Transverse colon (tissue), 4 donors: Measurements from ENCODE around the gene NR4A1.

Source experiments
- EP300 ChIP-seq: sonication (generic); formaldehyde crosslinking; IDR thresholded peaks from one replicate; pipeline ENCODE4 v1.6.1; 2017; ENCODE audit warnings: antibody characterized with exemption, low read depth
- POLR2A ChIP-seq: fragments of 450-650 bp; IDR thresholded peaks from one replicate; pipeline ENCODE4 v1.6.1; 2016; ENCODE audit warnings: antibody characterized with exemption, mild to moderate bottlenecking, moderate library complexity
- POLR2AphosphoS5 ChIP-seq, 3 donors: sonication (generic); formaldehyde crosslinking; IDR thresholded peaks; one replicate each; pipeline ENCODE4 v1.6.1; 2016; ENCODE audit warnings: antibody characterized with exemption in 3 of 3
- TF ChIP-seq, protein P1 (sequence below), 5 experiments: fragments of 200-600 bp in 3 of 5; fragments of 450-650 bp in 2 of 5; sonication (generic) in 3 of 5; IDR thresholded peaks; 1 replicate in 2 of 5; 2 replicates in 3 of 5; pipeline ENCODE4 v1.5.1; 2016 to 2017; ENCODE audit warnings: antibody characterized with exemption in 5 of 5, inconsistent platforms in 3 of 5, mild to moderate bottlenecking in 2 of 5, moderate library complexity in 1 of 5

DNA sequence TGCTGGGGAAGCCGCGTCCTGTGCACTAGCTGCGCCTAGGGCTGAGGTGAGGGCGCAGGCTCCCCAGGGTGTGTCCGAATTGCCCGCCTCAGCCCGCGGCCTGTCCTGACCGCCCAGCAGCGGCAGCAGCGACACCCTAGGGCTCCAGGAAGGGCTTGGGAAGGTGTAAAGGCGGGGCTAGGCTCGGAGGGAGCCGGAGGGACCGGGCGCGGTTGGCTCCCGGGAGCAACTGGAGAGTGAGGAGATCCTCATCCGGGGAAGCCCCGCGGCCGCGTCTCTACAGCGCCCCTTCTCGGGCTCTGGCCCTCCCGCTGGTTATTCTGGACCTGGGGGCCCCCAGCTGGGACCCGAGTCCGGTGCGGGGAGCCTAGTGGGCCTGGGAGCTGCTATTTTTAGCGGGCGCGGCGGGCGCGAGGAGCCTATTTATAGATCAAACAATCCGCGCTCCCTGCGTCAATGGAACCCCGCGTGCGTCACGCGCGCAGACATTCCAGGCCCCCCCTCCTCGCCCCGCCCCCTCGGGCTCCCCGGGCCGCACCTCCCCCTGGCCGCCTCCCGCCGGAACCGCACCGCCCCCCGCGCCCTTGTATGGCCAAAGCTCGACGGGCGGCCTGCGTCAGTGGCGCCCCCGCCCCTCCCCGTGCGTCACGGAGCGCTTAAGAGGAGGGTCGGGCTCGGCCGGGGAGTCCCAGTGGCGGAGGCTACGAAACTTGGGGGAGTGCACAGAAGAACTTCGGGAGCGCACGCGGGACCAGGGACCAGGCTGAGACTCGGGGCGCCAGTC is at the start of gene NR4A1:
- TF ChIP-seq POLR2A, result peak; percentile 92
- TF ChIP-seq, protein P1, sequence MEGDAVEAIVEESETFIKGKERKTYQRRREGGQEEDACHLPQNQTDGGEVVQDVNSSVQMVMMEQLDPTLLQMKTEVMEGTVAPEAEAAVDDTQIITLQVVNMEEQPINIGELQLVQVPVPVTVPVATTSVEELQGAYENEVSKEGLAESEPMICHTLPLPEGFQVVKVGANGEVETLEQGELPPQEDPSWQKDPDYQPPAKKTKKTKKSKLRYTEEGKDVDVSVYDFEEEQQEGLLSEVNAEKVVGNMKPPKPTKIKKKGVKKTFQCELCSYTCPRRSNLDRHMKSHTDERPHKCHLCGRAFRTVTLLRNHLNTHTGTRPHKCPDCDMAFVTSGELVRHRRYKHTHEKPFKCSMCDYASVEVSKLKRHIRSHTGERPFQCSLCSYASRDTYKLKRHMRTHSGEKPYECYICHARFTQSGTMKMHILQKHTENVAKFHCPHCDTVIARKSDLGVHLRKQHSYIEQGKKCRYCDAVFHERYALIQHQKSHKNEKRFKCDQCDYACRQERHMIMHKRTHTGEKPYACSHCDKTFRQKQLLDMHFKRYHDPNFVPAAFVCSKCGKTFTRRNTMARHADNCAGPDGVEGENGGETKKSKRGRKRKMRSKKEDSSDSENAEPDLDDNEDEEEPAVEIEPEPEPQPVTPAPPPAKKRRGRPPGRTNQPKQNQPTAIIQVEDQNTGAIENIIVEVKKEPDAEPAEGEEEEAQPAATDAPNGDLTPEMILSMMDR (IDR thresholded peaks at IDR 0.05), result no peak
- TF ChIP-seq EP300, result peak; percentile 98
- TF ChIP-seq POLR2AphosphoS5 (IDR thresholded peaks at IDR 0.05), result peak; percentile 99 to 100 (median 99)
